HG03103 (cell line): ENCODE measurements around the gene TNFSF9.
"Not testable (repeated sequence)": the region's sequence is repeated elsewhere in the genome, so short reads cannot be mapped to it uniquely, and the experiment has no call there.

Source experiments
- ATAC-seq: cut with Tn5 transposase; IDR thresholded peaks from one replicate; pipeline ENCODE4 v1.9.1; 2021; ENCODE audit warnings: low read depth; ENCODE audit not compliant: unreplicated experiment

Gene TNFSF9

DNA sequence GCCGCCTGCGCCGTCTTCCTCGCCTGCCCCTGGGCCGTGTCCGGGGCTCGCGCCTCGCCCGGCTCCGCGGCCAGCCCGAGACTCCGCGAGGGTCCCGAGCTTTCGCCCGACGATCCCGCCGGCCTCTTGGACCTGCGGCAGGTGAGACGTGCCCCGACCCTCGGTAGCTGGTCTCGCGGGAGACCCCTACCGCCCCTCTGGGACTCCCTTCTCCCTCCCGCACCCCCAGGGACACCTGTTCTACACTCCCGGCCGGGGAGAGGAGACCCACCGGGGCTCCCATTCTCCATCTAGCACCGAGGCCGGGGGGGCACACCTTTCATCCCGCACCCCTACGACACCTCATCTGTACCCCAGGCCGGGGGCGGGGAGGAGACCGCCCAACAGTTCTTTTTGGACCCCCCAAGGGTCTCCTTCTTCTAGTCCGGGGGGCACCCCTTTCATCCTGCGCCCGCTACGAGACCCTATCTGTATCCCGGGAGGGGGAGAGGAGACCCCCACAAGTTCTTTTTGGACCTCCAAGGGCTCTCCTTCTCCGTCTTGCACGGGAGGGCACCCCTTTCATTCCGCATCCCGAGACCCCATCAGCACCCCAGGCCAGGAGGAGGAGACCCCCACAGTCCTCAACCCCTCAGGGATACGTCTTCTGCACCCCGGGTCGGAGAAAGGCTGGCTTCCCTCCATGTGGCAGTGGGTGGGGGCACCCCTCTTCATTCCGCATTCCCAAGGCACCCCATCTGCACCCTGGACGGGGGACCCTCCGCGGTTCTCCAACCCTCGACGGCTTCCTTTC is 533 bp downstream of the TNFSF9 start:
- no peak for ATAC-seq

GRCh38 chr19:6531956-6532243 is 1.1 kb downstream of the TNFSF9 start:
- no peak for ATAC-seq

GRCh38 chr19:6532244-6532999 is 1.6 kb downstream of the TNFSF9 start:
- ATAC-seq, result no peak

GRCh38 chr19:6533000-6533328 is 2.1 kb downstream of the TNFSF9 start:
- no peak for ATAC-seq

DNA sequence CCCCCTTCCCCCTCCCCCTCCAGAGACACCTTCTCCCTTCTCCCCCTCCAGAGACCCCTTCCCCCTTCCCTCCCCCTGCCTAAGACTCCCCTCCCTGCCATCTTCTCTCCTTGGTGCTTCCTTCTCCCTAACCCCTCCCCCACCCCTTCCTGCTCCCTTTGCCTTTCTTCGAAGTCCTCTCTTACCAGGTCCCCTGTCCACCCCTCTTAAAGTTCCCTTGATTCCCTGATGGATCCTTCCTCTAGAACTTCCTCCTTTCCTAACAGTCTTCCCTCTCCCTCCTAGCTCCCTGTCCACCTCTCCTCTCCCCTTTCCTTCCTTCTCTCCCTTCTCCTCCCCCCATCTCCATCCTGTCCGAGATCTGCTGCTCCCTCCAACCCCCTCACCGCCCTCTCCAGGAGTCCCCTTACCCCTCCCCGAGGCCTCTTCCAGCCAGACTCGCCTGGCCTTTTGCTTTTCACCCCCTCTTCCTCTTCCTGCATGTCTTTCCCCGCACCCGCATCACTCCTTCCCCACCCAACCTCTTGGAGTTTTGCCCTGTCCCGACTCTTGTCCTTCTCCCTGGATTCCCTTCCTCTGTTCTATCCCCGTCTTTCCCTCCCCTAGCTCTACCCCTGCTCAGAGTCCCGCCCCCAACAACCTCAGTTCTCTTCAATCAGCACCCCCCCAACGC is 3.1 kb downstream of the TNFSF9 start:
- ATAC-seq, result no peak

DNA sequence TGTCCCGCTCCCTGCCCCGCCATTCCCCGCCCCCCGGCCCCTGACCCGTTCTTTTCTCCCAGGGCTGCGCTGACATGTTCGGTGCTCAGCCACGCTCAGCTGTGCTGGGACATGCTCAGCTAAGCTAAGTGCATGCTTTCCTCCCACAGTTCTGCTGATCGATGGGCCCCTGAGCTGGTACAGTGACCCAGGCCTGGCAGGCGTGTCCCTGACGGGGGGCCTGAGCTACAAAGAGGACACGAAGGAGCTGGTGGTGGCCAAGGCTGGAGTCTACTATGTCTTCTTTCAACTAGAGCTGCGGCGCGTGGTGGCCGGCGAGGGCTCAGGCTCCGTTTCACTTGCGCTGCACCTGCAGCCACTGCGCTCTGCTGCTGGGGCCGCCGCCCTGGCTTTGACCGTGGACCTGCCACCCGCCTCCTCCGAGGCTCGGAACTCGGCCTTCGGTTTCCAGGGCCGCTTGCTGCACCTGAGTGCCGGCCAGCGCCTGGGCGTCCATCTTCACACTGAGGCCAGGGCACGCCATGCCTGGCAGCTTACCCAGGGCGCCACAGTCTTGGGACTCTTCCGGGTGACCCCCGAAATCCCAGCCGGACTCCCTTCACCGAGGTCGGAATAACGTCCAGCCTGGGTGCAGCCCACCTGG is 3.7 kb downstream of the TNFSF9 start:
- ATAC-seq, result no peak

GRCh38 chr19:6535558-6536137 is 4.8 kb downstream of the TNFSF9 start:
- ATAC-seq, result no peak

GRCh38 chr19:6539514-6539913 is 8.7 kb downstream of the TNFSF9 start:
- no peak for ATAC-seq

- no peak for ATAC-seq
Observed at GRCh38 chr19:6540918-6541689, 10.3 kb downstream of the TNFSF9 start.

GRCh38 chr19:6543866-6544347 is 13.1 kb downstream of the TNFSF9 start:
- ATAC-seq, result no peak

DNA sequence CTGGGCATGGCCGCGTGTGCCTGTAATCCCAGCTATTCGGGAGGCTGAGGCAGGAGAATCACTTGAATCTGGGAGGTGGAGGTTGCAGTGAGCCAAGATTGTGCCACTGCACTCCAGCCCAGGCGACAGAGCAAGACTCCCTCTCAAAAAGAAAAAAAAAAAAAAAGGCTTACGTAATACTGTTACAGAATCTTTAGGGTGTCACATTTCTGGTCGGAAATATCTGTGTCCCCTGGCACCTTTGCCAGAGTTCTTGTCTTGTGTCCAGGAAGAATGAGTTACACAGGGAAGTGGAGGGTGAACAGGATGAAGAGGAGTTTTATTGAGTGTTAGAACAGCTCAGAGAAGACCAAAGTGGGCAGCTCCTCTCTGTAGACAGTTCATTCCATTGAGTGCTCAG is 19.9 kb downstream of the TNFSF9 start:
- not testable (repeated sequence) for ATAC-seq

DNA sequence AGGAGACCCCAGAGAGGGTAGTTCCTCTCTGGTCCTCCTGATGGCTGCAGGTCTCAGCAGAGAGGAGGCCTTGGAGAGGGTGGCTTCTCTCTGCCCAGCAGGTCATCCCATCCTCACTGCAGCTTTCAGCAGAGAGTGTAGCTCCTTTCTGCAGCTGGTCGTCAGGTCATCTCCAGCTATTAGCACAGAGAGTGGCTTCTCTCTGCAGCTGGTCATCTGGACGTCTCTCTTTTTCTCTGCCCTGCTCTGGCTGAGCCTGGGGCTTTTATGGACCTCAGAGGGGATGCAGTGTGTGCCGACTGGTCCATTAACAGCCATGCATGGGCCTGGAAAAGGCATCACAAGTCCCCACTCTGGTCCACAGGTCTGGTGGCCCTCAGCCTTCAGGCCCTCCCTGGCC is 20.3 kb downstream of the TNFSF9 start:
- ATAC-seq, result no peak

- no peak for ATAC-seq
Observed at GRCh38 chr19:6551607-6552450, 21.0 kb downstream of the TNFSF9 start.

DNA sequence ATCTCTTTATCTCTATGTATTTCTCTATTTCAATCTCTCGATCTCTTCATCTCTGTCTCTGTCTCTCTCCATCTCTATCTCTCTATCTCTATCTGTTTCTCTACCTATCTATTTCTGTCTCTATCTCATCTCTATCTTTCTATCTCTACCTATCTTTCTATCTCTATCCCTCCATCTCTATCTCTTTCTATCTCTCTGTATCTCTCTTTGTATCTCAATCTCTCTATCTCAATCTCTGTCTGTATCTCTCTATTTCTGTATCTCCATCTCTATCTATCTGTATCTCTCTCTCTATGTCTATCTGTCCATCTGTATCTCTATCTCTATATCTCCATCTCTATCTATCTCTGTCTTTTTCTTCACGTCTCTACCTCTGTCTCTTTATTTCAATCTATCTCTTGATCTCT is 25.2 kb downstream of the TNFSF9 start:
- no peak for ATAC-seq

GRCh38 chr19:6556480-6557195 is 25.8 kb downstream of the TNFSF9 start:
- ATAC-seq, result no peak

GRCh38 chr19:6562437-6562836 is 31.6 kb downstream of the TNFSF9 start:
- ATAC-seq, result not testable (repeated sequence)

DNA sequence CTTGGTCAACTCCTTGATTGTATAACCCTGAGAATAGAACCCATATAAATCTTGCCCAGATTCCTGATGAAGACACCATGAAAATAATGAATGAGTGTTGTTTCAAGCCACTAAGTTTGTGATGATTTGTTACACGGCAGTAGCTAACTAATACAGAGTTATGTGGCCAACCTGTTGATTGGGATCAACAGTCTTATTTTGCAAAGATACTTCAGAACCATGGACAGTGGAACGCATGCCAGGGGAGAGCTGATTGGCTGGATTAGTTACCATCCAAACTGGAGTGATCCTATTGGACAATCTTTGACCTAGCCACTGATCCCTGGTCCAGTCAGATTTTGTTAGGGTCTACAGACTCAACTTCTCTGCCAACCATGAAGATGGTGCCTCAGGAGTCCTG is 33.6 kb downstream of the TNFSF9 start:
- ATAC-seq, result no peak

GRCh38 chr19:6566727-6567126 is 35.9 kb downstream of the TNFSF9 start:
- not testable (repeated sequence) for ATAC-seq
